Breast epithelium (tissue), 3 donors: Measurements from ENCODE around the gene RHCG.

Experiments
- POLR2A ChIP-seq: fragments of 450-650 bp; IDR thresholded peaks from one replicate; pipeline ENCODE4 v1.6.1; 2016; ENCODE audit warnings: antibody characterized with exemption, mild to moderate bottlenecking, moderate library complexity
- TF ChIP-seq, protein P1 (sequence below), 3 donors: fragments of 450-650 bp; IDR thresholded peaks; one replicate each; pipeline ENCODE4 v1.5.1; 2016 to 2017; ENCODE audit warnings: antibody characterized with exemption in 3 of 3, mild to moderate bottlenecking in 3 of 3, moderate library complexity in 3 of 3

DNA sequence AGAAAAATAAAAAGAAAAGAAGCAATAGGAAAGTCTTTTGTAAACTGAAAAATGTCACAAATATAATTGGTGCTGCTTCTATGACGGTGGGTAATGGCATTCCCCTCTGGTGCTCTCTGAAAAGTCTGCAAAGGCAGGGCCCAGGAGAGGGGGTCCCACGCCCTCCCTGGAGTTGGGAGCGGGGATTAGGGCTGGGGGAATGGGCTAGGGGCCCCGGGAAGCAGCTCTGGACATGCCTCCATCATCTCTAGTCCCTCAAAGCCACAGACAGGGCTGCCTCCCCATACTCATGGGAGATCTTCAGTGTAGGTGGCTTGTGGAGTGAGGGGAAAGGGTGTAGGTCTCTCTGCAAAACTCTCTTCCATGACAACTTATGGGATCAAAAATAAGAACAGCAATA lies 7.8 kb upstream of the RHCG start:
- TF ChIP-seq, protein P1, sequence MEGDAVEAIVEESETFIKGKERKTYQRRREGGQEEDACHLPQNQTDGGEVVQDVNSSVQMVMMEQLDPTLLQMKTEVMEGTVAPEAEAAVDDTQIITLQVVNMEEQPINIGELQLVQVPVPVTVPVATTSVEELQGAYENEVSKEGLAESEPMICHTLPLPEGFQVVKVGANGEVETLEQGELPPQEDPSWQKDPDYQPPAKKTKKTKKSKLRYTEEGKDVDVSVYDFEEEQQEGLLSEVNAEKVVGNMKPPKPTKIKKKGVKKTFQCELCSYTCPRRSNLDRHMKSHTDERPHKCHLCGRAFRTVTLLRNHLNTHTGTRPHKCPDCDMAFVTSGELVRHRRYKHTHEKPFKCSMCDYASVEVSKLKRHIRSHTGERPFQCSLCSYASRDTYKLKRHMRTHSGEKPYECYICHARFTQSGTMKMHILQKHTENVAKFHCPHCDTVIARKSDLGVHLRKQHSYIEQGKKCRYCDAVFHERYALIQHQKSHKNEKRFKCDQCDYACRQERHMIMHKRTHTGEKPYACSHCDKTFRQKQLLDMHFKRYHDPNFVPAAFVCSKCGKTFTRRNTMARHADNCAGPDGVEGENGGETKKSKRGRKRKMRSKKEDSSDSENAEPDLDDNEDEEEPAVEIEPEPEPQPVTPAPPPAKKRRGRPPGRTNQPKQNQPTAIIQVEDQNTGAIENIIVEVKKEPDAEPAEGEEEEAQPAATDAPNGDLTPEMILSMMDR (IDR thresholded peaks at IDR 0.05), result no peak
- no peak for TF ChIP-seq POLR2A
